COR-L47 (cell line): ENCODE measurements around the gene ARF1.
A peak's percentile ranks its signal among the peaks of the same experiment; 100 is the strongest.
"Not testable (repeated sequence)": the region's sequence is repeated elsewhere in the genome, so short reads cannot be mapped to it uniquely, and the experiment has no call there.

Source experiments
- DNase-seq: peaks from one replicate; lab custom pipeline; 2025; lab: John Stamatoyannopoulos, UW

ARF1 gene

GRCh38 chr1:228102791-228103620, 20.5 kb downstream of the ARF1 start, which contains the start of gene C1orf35:
Gene C1orf35, minus strand, starts transcription at chr1:228103325. Its CDS starts 98 bp downstream, at chr1:228103227.
- DNase-seq: peak; percentile 94

- DNase-seq: no peak
Observed at GRCh38 chr1:228104526-228105269, 22.2 kb downstream of the ARF1 start.

- DNase-seq: no peak
Observed at GRCh38 chr1:228105270-228105995, 22.9 kb downstream of the ARF1 start.

DNA sequence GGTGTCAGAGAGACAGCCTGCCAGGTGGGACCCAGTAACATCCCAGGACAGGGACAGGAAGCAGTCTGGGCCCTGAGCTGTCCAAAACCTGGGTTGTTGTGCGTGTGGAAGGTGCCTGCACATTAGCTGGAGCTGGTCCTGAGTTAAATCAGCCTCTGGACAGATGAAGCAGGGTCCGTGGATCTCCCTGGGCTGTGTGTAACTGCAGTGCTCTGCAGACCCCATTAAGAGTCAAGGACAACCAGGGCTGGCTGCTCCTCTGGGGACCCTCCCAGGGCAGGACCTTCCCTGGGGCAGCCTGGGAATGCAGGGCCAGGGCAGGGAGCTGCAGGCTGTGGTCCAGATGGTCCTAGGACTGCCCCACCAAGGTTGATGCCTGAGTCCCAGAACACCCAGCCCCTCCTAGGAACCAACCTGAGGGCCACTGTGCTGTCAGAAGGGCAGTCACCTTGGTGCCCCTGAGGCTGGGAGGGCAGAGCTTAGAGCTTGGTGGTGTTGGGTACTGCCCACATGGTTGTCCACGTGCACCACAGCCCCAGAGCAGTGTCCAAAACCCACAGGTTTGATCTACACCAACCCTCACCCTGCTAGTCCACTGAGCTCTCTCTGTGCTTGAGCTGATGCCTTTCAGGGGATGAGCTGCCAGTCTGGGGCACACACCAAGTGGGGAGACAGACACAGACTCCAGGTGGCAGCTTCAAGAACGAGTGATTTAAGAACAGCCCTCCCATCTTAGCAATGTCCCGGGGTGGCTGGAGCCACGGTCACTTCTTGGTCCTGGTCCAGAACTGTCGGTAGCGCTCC, 23.7 kb downstream of the ARF1 start:
- no peak for DNase-seq

DNA sequence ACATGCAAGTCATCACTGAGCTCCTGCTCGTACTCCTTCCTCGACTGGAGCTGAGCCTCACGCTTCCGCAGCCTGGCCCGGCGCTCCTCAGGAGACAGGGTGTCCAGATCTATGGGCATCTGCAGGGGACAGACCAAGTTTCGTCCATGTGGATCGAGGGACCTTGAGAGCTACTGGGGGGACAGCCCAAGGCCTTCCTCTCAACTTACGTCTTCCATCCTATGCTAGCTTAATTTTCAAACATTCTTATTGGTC, 24.2 kb downstream of the ARF1 start:
- DNase-seq: no peak

DNA sequence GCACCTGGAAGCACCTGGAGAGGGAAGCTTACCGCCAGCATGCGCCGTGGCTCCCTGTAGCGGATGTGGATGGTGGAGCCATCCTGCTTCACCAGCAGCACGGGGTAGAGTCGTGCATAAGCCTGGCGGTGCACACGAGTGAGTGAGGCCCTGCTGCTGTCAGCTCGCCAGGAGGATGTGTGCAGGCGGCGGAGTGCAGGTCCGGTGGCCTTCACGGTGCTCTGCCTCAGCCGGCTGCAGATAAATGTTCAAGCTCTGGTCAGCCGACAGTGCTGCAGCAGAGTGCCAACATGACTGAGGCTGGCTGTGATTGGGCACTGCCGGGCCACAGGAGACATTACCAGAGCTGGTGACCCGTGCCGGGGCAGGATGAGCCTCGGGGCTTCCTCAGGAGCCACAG, 25.1 kb downstream of the ARF1 start:
- DNase-seq: no peak

DNA sequence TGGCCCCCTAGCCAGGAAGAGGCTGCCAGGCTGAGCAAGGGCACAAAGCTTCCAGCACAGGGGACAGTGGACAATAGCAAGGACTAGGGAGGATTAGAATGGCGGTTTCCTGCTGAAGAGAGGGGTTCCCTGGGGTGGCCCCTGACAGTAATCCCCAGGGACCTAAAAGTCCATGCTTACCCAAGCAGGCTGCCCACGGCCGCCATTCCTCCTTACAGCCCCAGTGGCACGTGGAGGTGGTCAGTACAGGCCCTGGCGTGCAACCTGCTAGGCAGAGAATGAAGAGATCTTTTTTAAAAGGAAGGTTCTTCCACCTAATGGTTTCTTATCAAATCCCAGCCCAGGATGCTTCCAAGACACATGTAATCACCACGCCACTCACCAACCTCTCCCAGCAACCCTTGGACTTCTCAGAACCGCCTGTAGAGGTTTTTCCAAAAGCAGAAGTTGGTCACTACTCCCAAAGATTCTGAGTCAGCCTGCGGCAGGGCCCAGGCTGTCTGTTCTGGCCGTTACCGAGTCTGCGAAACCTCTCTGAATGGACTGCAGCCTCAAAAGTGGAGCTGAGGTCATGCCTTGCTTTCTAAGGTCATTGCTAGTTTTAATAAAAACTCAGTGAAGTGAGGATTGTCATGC, 25.7 kb downstream of the ARF1 start:
- no peak for DNase-seq

DNA sequence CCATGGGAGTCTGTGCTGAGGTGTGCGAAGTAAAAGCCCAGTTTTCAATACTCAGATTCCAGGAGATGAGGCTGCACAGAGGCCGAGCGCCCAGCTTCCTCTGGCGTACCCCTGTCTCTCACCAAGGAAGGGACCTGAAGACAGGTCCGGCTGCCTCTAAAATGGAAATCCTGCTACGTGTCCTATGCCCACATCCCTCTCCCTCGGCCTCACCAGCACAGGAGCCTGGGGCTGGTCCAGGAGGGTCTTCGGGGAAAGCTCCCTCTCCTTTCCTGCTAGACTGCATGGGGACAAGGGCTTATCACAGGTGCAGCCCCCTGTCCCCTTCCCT, 26.2 kb downstream of the ARF1 start:
- DNase-seq: no peak

DNA sequence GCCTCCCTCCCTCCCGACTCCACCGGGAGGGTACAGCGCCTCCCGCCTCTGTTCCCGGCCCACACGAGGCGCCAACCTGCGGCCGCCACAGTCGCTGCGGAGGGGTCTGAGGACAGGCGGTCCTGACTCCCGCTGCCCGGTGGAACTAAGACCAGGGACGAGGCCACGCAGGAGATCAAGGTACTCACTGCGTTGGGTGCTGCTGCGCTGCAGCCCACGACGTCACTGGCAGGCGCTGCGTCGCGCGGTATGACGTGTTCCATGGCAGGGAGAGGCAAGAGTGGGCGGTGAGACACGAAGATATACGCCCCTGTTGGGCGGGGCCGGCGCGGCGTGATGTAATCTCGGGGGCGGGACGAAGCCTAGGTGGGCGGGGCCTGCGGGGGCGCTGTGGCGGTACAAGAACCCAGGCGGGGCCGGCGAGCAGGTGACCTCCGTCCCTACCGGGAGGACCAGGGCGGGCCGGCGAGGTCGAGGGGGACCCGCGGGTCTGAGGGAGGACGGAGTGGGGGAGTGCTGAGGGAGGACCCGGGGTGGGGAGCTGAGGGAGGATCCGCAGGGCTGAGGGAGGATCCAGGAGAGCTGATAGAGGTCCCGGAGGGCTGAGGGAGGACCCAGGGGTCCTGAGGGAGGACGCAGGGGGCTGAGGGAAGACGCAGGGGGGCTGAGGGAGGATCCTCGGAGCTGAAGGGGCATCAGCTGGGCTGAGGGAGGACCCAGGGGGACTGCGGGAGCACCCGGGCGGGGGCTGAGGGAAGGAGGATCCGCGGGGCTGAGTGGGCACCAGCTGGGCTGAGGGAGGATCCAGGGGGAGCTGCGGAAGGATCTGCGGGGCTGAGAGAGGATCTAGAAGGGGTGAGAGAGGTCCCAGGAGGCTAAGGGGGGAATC, 26.8 kb downstream of the ARF1 start, which contains the start of gene MRPL55:
MRPL55 (minus strand) TSS at position 227 of the 889 bp plus-strand sequence. CDS start 1,039 bp downstream, outside the sequence.
- DNase-seq: peak; percentile 95

DNA sequence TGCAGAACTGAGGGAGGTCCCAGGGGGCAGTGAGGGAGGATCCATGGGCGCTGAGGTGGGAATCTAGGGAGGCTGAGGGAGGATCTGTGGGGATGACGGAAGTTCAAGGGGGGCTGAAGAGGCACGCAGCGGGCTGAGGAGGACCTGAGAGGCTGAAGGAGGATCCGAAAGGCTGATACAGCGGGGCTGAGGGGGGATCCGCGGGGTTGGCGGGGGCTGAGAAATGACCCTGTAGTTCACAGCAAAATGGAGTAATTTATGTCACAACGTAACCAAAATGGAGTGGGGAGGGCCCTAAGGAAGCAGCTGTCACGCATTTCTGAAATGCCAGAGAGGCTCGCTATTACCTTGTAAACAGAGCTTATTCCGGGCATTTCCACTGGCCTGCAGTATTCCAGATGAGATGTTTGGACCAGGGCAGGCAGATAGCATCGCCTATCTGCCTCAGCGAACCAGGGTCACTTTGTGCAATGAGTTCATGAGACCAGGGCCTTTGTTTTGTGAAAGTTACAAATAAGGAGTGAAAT, 27.5 kb downstream of the ARF1 start:
- no peak for DNase-seq

DNA sequence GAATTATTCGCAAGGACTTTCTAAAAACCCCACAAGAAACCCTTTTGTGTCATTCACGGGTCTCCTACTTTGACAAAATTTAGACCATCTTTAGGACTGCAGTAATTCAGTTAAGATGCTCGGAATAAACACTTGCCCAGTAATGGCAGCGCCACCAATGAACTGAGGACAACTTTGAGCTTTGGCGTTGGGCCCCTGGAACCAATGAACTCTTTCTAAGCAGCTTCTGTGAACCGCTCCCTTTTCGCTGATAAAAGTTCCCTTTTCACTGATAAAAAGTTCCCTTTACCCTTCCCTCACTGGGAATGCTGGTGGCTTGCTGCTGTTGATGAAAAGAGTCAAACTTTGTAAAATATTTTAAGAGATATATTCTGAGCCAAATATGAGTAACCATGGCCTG, 28.0 kb downstream of the ARF1 start:
- no peak for DNase-seq

DNA sequence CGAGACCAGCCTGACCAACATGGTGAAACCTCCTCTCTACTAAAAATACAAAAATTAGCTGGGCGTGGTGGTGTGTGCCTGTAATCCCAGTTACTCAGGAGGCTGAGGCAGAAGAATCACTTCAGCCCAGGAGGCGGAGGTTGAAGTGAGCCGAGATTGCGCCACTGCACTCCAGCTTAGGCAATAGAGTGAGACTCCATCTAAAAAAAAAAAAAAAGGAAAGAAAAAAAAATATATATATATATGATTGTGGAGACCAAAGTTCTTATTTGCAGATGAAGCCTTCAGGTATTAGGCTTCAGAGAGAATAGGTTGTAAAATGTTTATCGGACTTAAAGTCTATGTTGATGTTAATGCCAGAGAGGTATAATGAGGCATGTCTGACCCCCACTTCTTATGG, 28.8 kb downstream of the ARF1 start:
- not testable (repeated sequence) for DNase-seq

DNA sequence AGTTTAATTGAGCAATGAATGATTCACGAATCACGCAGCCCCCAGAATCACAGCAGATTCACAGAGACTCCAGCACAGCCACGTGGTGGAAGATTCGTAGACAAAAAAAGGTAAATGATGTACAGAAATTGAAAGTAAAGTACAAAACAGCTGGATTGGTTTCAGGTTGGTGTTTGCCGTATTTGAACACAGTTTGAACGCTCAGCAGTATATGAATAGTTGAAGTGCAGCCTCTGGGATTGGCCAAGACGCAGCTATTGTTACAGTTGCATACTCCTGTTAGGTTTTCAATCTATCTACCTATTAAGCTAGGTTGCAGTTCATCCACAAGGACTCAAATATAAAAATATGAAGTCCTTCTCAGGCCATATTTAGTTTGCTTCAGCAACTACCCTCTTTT, 29.7 kb downstream of the ARF1 start:
- DNase-seq: no peak

GRCh38 chr1:228112617-228113016, 30.1 kb downstream of the ARF1 start:
- DNase-seq: no peak

DNA sequence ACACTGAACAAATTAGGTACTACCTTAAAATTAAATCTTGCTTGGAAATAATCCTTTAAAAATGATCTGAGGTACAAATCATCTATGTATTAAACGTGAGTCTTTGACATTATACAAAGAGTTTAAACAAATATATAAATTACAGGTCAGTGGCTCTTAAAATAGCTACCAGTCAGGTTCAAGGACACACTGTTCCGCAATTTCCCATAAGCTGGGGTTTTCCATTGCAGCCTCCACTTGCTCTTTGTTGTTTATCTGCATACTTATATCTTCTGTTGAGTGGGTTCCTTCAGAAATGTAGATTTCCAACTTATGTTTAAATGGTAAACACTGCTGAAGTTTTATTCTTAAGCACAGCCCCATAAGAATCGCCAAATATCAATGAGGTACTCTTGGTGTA, 32.3 kb downstream of the ARF1 start:
- no peak for DNase-seq

- DNase-seq: no peak
Observed at GRCh38 chr1:228117335-228117734, 34.8 kb downstream of the ARF1 start.

DNA sequence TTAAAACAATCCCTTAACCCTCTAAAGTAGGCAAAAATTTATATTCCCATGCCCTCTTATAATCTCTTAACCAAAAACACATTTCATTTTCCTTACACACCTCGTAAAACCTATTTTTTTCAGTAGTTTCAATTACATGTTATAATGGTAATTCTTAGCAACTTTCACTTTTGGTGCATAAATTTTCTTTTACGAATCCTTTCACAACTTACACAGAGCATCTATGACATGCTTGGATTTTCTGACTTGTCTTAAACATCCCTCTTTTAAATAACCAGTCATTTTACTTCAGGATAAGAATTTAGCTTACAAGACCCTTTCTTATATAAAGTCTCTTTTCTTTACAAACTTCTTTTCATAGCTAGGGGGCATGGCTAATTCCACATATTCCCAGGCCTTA, 35.5 kb downstream of the ARF1 start:
- no peak for DNase-seq

GRCh38 chr1:228120351-228120750, 37.8 kb downstream of the ARF1 start:
- no peak for DNase-seq

DNA sequence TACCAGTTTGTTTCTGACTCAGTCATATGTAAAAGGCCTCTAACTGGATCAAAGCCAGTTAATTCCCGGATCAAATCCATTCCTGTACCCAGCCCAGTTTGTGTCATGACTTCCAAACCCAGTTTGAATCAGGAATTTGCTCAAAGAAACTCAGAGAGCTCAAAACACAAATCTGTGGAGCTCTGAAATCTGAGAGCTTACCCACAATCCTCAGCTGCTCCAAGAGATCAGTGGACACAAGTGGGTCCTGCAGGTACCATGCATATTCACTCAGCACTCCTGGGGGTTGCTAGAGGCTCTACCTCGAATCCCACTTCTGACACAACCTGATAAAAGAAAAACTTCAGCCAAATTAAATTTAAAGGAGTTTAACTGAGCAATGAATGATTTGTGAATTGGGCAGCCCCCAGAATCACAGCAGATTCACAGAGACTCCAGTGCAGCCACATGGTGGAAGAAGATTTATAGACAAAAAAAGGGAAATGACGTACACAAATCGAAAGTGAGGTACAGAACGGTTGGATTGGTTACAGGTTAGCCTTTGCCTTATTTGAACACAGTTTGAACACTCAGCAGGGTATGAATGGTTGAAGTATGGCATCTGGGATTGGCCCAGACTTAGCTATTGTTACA, 38.5 kb downstream of the ARF1 start:
- DNase-seq: no peak

DNA sequence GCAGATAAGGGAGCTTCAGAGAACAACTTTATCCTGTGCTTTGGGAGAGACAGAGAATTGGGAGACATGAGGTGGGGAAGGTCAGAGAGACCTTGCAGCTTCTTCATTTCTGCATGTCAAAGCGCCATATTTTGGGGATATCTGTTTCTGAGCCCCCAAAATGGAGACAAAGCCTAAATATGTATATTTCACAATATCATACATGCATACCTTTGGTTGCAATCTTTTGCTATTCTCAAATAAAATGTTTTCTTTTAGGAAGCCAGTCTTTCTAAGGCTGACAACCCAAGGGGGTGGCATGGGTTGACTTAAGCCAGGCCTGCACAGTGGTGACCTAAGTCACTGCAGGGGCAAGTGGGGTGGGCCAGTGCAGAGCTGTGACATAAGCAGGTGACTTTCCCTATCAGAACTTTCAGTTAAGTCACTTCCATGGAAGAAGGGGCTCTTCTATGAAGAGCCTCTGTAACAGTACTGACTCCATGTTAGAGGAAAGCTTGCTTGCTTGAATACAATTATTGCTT, 40.5 kb downstream of the ARF1 start:
- DNase-seq: no peak
